COLO829 (cell line): Measurements from ENCODE around the gene STK38.
A peak's percentile ranks its signal among the peaks of the same experiment; 100 is the strongest.

ENCODE experiments used
- DNase-seq: peaks from one replicate; pipeline ENCODE4 v3.0.0; 2012; ENCODE audit warnings: low spot score

STK38 gene

DNA sequence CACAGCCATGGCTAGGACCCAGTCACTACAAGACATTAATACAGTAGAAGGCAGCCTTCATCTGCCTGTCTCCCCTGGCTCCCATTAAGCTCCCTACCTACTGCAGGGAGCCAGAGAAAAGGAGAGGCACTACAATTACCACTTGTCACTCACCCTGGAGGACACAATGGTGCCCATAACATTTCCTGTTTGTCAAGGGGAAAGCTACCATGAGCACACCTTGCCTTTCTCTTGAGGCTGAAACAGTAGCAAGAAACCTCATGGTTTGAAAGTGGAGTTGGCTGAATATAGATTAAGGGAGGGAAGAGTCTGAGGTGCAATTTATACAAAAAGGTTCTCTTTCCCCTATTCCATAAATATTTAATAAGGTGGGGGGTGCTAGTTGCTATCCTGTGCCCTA is 27.9 kb downstream of the STK38 start:
- DNase-seq: no peak

DNA sequence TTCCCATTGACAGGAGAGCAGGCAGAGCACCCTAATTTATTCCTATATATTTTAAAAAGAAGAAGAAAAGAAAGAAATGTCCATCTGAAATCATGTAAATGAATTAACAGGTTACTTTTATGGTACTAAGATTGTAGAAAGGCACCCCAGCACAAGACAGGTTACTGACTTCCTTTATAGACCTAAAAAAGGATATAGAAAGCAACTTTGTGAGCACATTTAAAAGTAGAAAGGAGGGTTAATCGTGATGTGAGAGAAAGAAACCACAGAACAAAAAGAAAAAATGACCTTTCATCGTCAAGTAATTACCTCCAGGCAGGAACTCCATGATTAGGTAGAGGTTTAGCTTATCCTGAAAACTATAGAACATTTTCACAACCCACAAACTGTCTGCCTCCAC is 29.9 kb downstream of the STK38 start:
- no peak for DNase-seq

DNA sequence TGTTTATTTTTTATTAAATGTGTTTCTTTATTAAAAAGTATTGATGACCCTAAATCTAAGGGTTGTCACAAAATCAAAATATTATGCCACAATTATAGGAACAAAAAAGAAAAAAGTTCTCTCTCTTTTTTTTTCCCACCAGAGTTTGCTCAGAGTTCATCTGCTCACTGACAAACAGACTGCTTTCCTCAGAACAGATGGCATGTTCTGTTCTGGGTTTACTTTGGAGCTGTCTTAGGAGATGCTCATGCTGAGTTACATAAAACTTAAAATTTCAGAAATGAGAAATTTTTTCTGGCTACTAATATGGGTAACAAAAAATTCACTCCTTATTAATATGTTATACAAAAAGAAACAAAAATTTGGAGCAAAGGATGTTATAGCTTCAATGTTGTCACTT is 30.3 kb downstream of the STK38 start:
- no peak for DNase-seq

DNA sequence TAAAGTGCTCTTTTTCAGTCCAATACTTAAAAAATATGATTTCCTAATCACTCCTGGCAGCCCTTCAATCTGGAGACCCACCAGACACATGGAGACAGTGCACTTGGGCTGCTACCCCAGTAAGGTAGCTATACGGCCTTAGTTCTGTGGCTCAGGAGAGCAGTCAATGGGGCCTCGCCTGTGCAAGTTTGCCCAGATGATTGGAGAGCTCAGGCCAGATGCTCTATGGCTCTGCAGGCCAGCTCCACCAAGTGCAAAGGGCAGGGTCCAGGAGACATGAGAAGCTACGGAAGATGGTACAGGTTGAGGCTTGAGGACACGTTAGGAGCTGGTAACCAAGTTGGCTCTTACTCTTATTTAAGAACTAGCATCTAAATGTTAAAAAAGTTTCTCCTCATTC is 30.7 kb downstream of the STK38 start:
- no peak for DNase-seq

DNA sequence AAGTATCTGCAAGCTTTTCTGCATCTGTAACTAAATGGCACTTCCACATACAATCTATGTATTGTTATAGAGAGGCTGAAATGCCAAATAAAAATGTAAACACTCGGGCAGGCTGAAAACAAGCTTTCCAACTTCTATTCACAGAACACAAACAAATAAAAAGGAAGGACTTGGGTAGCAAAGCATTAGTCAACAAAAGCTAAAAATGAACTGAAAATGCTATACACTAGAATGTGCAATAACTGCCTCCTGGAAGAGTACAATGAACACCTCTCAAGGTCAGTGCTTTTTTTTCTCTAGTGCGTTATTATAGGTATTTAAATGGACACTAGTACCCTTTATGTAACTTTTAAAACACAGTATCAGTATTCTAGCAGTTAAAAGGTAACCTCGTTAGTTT is 31.4 kb downstream of the STK38 start:
- no peak for DNase-seq

DNA sequence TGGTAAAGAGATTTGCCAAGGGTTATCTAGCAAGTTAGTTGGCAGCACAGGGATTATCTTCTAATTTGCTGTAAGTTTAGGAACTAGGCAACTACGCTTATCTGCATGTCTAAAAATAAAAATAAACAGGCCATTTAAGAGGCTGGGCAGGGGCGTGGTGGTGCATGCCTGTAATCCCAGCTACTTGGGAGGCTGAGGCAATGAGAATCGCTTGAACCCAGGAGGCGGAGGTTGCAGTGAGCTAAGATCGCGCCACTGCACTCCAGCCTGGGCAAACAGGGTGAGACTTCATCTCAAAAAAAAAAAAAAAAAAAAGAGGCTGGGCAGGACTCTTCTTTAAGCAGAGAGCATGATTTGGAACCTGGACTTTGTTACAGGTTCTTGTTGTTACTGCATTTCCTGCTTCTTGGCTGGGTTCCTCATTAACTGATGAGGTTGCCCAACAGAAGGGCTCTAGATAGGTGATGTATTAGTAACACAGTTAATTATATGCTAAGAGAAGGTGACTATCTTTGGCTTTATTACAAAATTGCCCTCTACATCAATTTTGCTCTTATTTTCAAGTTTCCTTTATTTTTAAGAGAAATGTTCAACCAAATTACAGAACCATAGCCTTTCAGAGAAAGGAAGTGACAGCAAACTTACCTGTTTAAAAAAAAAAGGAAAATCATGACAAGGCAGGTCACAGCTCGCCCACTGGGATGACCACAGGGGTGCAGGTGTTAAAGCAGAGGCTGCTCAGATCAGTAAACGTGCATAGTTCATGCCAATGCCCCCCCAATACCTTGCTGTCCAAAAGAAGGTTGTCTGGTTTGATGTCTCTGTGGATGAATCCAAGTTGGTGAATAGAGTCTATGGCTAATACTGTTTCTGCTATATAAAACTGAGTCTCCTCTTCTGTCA is 32.5 kb downstream of the STK38 start:
- no peak for DNase-seq

DNA sequence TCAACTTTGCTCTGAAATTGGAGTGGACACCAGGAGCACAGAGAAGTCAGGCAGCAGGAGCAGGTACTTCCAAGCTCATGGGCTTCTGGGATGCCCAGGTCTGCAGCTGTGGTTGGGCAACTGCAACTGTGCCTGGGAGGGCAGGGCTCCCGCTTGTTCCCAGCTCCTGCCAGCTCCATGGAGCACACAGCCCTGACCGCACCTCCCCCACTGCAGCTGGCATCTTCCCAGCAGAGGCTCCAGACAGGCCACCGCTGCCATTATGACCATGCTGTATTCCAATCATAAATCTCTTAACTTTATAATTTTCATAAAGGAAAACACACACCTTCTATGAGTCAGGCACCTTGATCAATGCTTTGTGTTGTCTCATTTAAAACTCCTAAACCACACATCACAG is 36.9 kb downstream of the STK38 start:
- DNase-seq: no peak

DNA sequence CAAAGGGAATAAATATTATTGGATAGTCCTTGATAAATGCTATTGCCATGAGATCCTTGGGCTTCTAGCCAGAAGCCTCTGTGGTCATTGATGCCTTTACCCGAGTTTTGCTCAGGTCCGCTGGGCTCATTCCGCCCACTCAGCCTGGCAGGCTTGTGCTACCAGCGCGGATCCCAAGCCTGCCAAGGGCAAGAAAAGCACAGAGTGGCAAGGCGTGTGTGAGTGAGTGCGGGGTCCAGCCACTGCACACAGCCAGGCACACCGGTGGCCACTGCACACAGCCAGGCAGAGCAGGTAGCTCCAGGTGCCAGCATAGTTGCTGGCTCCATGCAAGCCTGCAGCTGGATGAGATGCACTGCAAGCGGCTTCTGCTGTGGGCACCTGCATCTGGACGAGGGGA is 38.7 kb downstream of the STK38 start:
- DNase-seq: no peak

DNA sequence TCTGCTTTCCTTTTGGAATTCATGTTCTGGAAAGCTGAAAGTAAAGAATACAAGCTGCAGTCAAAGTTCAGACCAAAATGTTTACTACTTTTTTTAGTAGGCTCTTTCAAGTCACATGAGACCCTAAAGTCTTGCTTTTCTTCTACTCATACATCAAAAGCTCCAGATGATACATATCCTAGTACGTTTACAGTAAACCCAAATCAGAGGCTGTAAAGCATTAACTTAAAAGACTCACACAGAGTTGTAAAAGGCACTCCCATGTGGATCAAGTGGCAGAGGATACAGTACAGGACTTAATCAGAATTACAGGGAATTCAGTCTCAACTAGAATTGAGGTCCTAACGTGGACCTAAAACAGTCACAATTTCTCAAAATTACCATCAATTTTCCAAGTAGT is 40.7 kb downstream of the STK38 start:
- no peak for DNase-seq

DNA sequence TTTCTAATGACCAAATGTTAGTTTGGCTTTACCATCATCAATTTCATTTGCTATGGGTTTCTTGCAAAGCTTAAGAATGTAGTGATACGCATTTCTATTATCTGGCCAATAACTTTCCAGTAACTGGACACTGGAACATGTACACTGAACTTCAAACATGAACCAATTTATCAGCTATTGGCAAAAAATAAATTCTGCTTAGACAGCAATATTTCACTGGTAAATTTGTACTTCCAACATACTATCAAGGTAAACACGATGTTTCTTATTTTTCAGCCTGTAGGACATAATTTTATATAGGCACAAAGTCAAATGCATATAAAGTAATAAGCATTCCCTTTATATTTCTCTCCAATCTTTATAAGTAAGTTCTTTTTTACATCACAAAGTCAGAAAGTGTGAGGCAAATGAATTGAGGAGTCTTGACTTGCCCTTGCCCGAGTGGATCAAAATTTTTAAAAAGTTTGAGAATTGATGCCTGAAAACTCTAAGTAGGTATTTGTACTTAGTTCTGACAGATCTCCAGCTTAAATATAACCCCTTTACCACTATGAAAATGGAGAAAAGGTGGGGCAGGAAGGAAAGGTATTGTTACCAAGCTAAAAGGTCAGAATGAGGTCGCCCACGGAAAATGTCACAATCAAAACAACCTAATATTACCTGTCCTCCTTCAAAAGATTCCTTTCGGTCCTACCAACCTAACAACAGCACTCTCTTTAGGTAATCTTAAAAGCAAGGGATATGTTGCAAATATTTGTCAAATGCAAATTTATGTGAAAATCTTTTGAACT is 41.3 kb downstream of the STK38 start:
- no peak for DNase-seq

DNA sequence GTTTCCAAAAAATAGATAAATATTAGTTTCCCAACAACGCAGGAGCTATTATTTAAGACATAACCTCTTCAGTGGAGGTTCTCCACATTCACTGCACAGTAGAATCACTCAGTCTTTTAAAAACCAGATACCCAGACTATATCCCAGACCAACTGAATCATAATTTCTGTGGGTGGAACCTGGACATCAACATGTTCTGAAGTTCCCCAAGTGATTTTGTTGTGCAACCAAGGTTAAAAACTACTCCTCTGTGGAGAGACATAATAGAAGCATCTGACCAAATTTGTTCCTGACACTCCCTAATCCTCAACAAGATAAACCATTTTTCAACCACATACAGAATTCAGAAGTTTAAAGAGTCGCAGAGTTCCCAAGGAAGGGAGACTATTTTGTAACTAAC is 42.3 kb downstream of the STK38 start:
- DNase-seq: no peak

DNA sequence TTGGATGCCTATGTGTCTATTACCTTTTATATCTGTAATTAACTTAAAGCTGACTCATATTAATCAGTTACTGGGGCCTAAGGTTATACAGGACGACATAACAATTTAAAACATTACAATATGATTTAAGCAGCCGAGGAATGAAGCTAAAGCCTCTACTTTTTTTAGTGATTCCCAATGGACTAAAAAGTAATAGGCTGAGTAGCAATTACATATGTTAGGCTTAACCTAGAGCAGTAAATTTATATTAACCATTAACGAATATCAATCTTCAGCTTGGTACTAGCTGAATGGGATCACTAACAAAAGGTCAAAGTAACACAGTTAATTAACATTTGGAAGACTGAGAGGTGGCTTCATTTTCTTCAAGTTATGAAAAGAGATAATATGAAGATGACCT is 43.1 kb downstream of the STK38 start:
- no peak for DNase-seq

DNA sequence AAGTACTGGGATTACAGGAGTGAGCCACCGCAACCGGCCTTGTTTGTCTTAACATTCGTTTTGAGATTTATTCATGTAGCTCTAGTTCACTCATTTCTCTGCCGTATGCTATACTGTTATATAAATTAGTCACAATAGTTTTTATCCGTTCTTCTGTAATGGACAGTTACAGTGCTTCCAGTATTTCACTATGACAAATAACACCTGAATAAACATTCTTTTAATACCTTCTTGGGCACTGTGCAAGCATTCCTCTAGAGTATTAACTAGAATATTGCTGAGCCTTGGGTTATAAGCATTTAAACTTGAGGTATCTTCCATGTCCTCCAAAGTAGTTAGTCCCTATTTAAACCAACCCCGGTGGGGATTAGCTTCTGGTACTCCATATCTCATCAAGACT is 45.6 kb downstream of the STK38 start:
- DNase-seq: no peak

DNA sequence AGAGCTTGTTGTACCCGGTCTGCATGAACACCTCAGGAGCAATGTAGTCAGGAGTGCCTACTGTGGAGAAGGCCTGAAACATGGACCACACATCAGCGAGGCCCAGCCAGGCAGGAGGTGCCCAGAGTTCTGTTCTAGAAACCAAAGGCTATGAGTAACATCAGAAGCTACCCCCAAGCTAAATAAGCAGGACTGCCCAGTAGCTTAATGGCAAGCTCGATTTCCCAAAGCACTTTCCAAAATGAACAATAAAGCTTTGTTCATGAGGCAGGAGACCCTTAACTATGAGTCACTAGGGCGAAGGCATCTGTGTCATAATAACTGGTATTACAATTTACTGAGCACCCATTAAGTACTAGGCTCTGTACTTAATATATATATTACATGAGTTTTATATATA is 47.4 kb downstream of the STK38 start:
- peak; percentile 76 for DNase-seq

DNA sequence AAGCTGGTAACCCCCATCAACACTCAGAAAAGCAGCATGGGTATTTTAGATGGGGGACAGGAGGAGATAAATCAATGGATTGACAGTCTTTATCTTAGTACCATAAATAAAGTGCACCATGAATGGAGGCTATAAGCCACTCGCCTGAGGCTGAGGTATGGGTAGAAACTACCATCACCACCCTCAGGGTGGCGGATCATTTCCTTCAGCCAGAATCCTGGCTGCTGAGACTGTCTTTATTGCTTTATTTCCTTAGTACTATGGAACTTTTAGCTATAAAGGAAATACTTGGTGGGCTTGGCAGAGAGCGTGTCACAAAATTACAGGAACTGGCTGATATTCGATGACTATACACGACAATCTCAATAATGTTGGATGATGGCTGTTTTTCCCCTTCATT is 52.2 kb downstream of the STK38 start:
- DNase-seq: no peak

DNA sequence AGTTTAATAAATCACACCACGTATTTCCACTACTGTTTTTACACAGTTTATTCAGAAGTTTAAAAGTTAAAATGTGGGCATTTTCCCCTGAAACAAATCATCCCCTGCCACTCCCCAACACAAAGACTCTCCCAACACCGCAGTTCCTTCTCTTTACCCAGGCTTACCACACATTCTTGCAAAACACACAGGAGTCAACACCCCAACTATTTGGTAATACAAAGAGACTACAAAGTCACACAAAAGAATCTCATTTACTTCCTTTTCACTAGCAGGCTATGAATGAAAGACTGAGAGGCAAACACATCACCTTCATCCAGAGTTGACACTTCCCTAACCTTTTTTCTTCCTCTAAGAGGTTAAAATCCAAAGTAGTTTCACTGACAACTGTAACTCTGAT is 53.4 kb downstream of the STK38 start:
- DNase-seq: no peak

DNA sequence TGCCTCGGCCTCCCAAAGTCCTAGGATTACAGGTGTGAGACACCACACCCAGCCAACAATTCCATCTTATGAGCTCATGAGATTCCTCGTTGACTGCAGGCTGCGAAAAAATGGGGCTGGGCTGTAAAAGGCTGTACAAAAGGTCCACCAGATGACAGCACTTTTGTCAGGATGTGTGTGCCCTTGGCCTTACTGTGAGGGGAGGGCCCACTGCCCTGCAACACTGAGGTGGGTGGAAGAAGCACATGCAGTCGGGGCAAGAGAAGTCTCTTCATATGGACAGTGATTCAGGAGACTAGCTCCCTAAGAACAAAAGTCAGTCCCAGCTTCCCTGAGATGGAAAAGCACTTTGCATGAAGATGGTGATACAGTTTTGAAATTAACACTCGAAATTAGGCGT is 54.0 kb downstream of the STK38 start:
- no peak for DNase-seq

DNA sequence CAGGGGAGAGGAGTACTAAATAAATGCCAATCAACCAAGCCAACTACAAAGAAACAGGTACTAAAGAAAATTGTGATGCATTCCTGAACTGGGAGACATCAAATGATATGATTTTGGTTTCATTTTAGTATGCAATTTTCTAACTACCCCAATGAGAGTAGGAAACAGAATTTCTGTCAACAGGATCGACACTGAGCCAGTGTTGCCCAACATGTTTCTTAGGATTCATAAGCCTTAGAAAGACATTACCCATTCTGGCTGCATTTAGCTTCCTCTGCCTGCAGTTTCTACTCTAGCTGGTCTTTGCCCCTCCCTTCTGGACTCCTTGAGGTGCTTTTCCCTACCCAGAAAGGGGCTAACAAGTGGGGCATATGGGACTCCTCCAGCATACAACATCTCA is 54.7 kb downstream of the STK38 start:
- no peak for DNase-seq

DNA sequence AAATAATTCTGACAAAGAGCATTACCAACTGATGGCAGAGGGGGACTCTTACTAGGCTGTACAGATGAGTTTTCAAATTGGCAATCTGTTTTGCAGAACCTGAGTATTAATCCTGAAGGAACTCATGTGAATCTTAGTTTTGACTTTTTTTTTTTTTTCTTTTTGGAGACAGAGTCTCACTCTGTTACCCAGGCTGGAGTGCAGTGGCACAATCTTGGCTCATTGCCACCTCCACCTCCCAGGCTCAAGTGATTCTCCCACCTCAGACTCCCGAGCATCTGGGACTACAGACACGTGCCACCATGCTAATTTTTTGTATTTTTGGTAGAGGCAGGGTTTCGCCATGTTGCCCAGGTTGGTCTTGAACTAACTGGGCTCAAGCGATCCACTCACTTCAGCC is 55.2 kb downstream of the STK38 start:
- DNase-seq: no peak

DNA sequence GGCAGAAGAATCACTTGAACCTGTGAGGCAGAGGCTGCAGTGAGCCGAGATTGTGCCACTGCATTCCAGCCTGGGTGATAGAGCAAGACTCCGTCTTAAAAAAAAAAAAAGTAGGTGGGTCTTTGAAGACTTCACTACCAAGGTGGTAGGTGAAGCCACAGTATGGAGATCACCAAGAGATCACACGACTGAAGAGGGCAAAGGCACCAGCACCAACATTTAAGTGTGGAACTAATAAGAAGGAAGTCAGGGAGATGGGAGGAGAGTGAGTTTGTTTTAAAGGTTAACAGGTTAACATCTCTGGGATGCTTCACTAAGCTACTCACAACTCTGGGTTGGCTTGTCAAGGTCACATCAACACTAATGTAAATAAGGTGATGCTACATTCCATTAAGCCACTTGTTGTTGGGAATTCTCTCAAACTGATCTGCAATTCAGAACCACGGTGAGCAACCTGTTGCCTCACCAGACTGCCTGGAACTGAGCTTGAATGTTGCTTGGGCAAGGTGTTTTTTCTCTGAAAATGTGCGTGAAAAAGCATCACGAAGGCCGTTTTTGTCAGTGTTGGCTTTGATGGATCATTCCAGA is 55.8 kb downstream of the STK38 start:
- DNase-seq: no peak

DNA sequence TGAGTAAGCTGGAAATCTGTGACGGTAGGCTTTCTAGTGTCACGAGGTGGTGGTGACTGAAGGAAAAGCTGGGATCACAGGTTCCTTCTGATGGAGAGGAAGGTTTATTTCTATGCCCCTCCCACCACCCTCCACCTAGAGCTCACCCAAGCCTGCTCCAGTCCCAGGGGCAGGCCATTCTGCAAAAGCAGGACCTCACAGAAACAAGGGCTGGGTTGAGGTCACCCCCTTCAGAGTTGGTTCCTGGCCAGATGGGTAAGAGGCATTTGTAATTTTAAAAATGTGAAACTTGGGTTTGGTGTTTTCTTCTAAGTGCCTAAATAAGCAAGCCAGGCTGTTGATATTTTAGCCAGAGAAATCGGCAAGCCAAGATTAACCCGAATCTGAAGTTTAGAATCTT is 57.9 kb downstream of the STK38 start:
- DNase-seq: no peak

DNA sequence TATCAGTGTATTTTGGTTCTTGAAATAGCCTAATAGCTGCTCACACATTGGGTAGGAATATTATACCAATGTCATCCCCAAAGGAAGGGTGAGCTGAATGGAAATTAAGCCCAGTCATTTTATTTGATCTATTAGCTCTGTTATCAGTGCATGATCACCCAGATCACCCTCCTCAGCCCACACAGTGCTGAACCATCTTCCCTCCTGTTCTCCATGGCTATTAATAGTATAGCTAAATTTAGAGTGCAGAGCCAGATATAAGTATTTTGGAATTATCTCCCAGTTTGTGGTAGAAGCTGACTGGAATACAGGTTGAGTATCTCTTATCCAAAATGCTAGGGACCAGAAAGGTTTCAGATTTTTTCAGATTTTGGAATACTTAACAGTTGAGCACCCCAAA is 59.1 kb downstream of the STK38 start:
- no peak for DNase-seq

DNA sequence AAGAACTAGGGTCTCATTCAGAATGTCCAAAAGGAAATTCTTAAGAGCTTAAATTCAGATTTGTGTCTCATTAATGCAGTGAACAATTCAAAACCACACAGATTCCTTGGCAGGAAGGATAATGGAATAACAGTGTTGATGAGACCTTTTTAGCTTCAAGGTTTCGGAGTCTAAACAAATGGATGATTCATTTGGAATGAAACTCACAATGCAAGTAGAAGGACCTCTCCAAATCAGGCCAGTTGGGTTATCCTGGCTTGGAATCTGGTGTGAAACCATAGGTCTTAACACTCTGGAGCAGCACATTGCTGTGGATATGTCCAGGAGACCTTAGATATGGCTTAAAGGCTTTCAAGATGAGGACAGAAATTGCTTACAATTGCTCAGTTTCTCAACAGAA is 59.6 kb downstream of the STK38 start:
- no peak for DNase-seq
